Measurements from ENCODE around the gene CIROP. TPM values are rescaled to one million over a fixed set of nuclear protein-coding genes. Genes with fewer than 3 reads are reported as not detected.

The CIROP gene
- total and polyA plus RNA-seq, 2 experiments from 2014 or later = 0.15 TPM; not detected in 1

GRCh38 chr14:23052182-23052623 lies 52.6 kb downstream of the CIROP start:
- peak in 1 of 2 donors; percentile 53 for DNase-seq (ENCODE audit: low read depth in 1 of 2, low spot score in 1 of 2)
- Histone ChIP-seq H3K36me3 (no peaks in the 10 kb centered on the region), H3K4me3 (no peak overlapping the region), H3K4me1 (ENCODE audit: low read depth) (no peaks in the 10 kb centered on the region), H3K27ac (no peak overlapping the region), H3K9me3 (ENCODE audit: low read depth) (no peaks in the 10 kb centered on the region), H3K27me3 (no peaks in the 10 kb centered on the region)
- TF ChIP-seq CTCF (IDR thresholded peaks at IDR 0.05; ENCODE audit: low read depth, low read length) = peak; percentile 22

- no peak for DNase-seq (ENCODE audit: low read depth in 1 of 2, low spot score in 1 of 2)
- H3K36me3 ChIP-seq = no peaks in the 10 kb centered on the region
- H3K4me1 ChIP-seq (ENCODE audit: low read depth) = no peaks in the 10 kb centered on the region
- H3K4me3 ChIP-seq = no peak overlapping the region
- H3K9me3 ChIP-seq (ENCODE audit: low read depth) = no peaks in the 10 kb centered on the region
- H3K27ac ChIP-seq = no peak overlapping the region
- no peaks in the 10 kb centered on the region for H3K27me3 ChIP-seq
- TF ChIP-seq CTCF (IDR thresholded peaks at IDR 0.05; ENCODE audit: low read depth, low read length) = no peak
Observed at GRCh38 chr14:23051141-23052057, 53.4 kb downstream of the CIROP start.

Other genes starting within 250 kb of the CIROP start
- gene LRP10, start 233.2 kb downstream of the CIROP start, total RNA-seq = 40.8 and 47.1 TPM in 2 replicates
- 58.6 and 62.7 TPM in 2 replicates for gene LRP10, start 233.2 kb downstream of the CIROP start, polyA plus RNA-seq
- gene REM2, start 221.8 kb downstream of the CIROP start, total RNA-seq = 1.6 and 5.1 TPM in 2 replicates
- 2.7 and 7.1 TPM in 2 replicates for gene REM2, start 221.8 kb downstream of the CIROP start, polyA plus RNA-seq
- 97.6 and 107 TPM in 2 replicates for gene RBM23, start 185.8 kb downstream of the CIROP start, total RNA-seq
- 93.4 and 94.7 TPM in 2 replicates for gene RBM23, start 185.8 kb downstream of the CIROP start, polyA plus RNA-seq
- gene PRMT5, start 175.6 kb downstream of the CIROP start, total RNA-seq = 53.9 and 62.7 TPM in 2 replicates
- gene PRMT5, start 175.6 kb downstream of the CIROP start, polyA plus RNA-seq = 131 and 134 TPM in 2 replicates
- 60.7 and 84.5 TPM in 2 replicates for gene HAUS4, start 147.9 kb downstream of the CIROP start, total RNA-seq
- gene HAUS4, start 147.9 kb downstream of the CIROP start, polyA plus RNA-seq = 28.3 and 59.7 TPM in 2 replicates
- 33.8 and 39.3 TPM in 2 replicates for gene AJUBA, start 122.4 kb downstream of the CIROP start, total RNA-seq
- 18.9 and 19.9 TPM in 2 replicates for gene AJUBA, start 122.4 kb downstream of the CIROP start, polyA plus RNA-seq
- 7.9 and 26.3 TPM in 2 replicates for gene C14orf93, start 94.8 kb downstream of the CIROP start, total RNA-seq
- 6.7 and 10.5 TPM in 2 replicates for gene C14orf93, start 94.8 kb downstream of the CIROP start, polyA plus RNA-seq
- 124 and 255 TPM in 2 replicates for gene PSMB5, start 70.1 kb downstream of the CIROP start, total RNA-seq
- gene PSMB5, start 70.1 kb downstream of the CIROP start, polyA plus RNA-seq = 304 and 326 TPM in 2 replicates
- 0.12 TPM in 1 of 2 replicates, not detected in the other for gene PSMB11, start 62.8 kb downstream of the CIROP start, total RNA-seq
- gene PSMB11, start 62.8 kb downstream of the CIROP start, polyA plus RNA-seq = not detected in 2 replicates
- 8.6 and 8.9 TPM in 2 replicates for gene CDH24, start 47.5 kb downstream of the CIROP start, total RNA-seq
- gene CDH24, start 47.5 kb downstream of the CIROP start, polyA plus RNA-seq = 4.4 and 13.4 TPM in 2 replicates
- 95.1 and 151 TPM in 2 replicates for gene ACIN1, start 9.9 kb downstream of the CIROP start, total RNA-seq
- gene ACIN1, start 9.9 kb downstream of the CIROP start, polyA plus RNA-seq = 41.0 and 45.5 TPM in 2 replicates
- 22.2 and 57.0 TPM in 2 replicates for gene C14orf119, start 9.5 kb downstream of the CIROP start, total RNA-seq
- 105 and 120 TPM in 2 replicates for gene C14orf119, start 9.5 kb downstream of the CIROP start, polyA plus RNA-seq
- gene CEBPE, start 14.3 kb upstream of the CIROP start, total RNA-seq = not detected in 2 replicates
- gene CEBPE, start 14.3 kb upstream of the CIROP start, polyA plus RNA-seq = not detected in 2 replicates
- 9.2 and 14.1 TPM in 2 replicates for gene SLC7A8, start 78.7 kb upstream of the CIROP start, total RNA-seq
- gene SLC7A8, start 78.7 kb upstream of the CIROP start, polyA plus RNA-seq = 12.6 and 14.0 TPM in 2 replicates
- not detected in 2 replicates for gene RNF212B, start 132.9 kb upstream of the CIROP start, total RNA-seq
- 0.72 TPM in 1 of 2 replicates, not detected in the other for gene RNF212B, start 132.9 kb upstream of the CIROP start, polyA plus RNA-seq
- 12.3 and 13.6 TPM in 2 replicates for gene HOMEZ, start 181.1 kb upstream of the CIROP start, total RNA-seq
- 20.8 and 26.5 TPM in 2 replicates for gene HOMEZ, start 181.1 kb upstream of the CIROP start, polyA plus RNA-seq
- gene PPP1R3E, start 197.9 kb upstream of the CIROP start, total RNA-seq = 15.5 and 16.9 TPM in 2 replicates
- 14.2 and 17.9 TPM in 2 replicates for gene PPP1R3E, start 197.9 kb upstream of the CIROP start, polyA plus RNA-seq
- 28.6 and 40.7 TPM in 2 replicates for gene BCL2L2, start 201.8 kb upstream of the CIROP start, total RNA-seq
- 5.8 and 7.4 TPM in 2 replicates for gene BCL2L2, start 201.8 kb upstream of the CIROP start, polyA plus RNA-seq
- 184 and 194 TPM in 2 replicates for gene PABPN1, start 216.5 kb upstream of the CIROP start, total RNA-seq
- 502 and 534 TPM in 2 replicates for gene PABPN1, start 216.5 kb upstream of the CIROP start, polyA plus RNA-seq
- gene SLC22A17, start 247.9 kb upstream of the CIROP start, total RNA-seq = 66.6 and 74.0 TPM in 2 replicates
- 43.8 and 55.1 TPM in 2 replicates for gene SLC22A17, start 247.9 kb upstream of the CIROP start, polyA plus RNA-seq